Neural progenitor cell (in vitro differentiated cells): ENCODE measurements around the gene GBF1.

ENCODE experiments used
- CTCF ChIP-seq: fragments of 200-600 bp; sonication (generic); IDR thresholded peaks from 2 replicates; pipeline ENCODE4 v1.5.1; 2017; ENCODE audit warnings: antibody characterized with exemption, mild to moderate bottlenecking
- EZH2 ChIP-seq: fragments of 200-600 bp; sonication (generic); IDR thresholded peaks from 2 replicates; pipeline ENCODE4 v1.6.1; 2017; ENCODE audit warnings: antibody characterized with exemption, mild to moderate bottlenecking, moderate library complexity

DNA sequence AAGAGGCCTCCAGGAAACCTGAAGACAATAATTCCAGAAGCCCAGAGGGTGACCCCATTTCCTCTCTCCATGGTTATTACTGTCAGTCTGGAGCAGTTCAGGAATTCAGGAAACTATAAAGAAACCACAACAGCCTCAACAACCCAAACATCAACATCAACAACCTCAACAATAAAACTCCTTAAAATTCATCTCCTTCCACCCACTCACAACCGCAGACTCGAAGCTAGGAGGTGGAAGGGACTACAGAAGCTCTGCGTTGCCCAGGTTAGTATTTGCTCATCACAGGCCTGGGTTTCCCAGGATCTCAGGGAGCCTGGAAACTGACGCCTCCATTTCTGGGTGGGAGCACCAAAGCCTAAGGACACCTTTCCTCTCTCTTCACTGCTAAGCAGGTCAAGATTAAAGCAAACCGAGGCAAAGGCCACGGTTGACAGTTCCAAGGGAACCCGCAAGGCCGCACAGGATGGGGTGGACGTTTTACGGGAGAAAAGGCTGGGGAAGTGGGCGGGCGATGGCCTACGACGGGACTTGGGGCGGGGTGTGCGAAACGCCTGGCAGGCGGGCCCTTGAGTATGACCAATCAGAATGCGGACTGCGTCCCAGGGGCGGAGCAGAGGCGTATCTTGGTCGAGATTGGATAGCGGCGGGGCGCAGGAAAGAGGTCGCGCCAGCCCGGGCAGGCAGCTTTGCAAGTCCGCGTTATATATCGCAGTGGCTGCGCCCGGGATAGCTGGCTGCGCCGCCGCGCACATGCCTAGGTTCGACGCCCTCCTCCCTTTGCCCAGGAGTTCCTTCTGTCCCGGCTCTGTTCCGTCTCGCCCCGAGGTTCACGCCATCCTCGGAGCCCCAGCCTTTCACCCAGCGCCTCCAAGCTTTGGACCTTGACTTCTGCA lies 19.4 kb upstream of the GBF1 start, which contains the start of gene ELOVL3:
- TF ChIP-seq CTCF (no peak), EZH2 (peak; percentile 39)
